ENCODE data around the gene PCDHGB7. TPM values are rescaled to one million over a fixed set of nuclear protein-coding genes. Genes with fewer than 3 reads are reported as not detected.
"Not testable (repeated sequence)": the region's sequence is repeated elsewhere in the genome, so short reads cannot be mapped to it uniquely, and the experiment has no call there.

The PCDHGB7 gene
- total RNA-seq, 1 donor from 2014 or later = 2.0 TPM

DNA sequence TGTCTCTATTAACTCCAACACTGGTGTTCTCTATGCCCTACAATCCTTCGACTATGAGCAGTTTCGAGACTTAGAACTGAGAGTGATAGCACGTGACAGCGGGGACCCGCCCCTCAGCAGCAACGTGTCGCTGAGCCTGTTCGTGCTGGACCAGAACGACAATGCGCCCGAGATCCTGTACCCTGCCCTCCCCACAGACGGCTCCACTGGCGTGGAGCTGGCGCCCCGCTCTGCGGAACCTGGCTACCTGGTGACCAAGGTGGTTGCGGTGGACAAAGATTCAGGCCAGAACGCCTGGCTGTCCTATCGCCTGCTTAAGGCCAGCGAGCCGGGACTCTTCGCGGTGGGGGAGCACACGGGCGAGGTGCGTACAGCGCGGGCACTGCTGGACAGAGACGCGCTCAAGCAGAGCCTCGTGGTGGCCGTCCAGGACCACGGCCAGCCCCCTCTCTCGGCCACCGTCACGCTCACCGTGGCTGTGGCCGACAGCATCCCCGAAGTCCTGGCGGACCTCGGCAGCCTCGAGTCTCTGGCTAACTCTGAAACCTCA is 5.3 kb downstream of the PCDHGB7 start:
- no peak for ATAC-seq

DNA sequence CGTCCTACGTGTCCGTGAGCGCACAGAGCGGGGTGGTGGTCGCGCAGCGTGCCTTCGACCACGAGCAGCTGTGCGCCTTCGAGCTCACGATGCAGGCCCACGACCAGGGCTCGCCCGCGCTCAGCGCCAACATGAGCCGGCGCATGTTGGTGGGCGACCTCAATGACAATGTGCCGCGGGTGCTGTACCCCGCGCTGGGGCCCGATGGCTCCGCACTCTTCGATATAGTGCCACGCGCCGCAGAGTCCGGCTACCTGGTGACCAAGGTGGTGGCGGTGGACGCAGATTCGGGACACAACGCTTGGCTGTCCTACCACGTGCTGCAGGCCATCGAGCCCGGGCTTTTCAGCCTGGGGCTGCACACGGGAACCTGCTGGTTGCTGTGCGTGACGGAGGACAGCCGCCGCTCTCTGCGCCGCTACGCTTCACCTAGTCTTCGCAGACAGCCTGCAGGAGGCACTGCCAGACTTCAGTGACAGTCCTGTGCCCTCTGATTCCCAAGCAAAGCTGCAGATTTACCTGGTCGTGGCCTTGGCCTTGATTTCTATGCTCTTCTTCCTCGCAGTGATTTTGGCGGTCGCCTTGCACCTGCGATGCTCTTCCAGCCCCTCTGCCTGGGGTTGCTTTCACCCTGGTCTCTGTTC is 10.4 kb downstream of the PCDHGB7 start:
- no peak for DNase-seq (ENCODE audit: low spot score)
- no peak for ATAC-seq

More for the DNA sequence above, 5.3 kb downstream of the PCDHGB7 start:
- no peak for DNase-seq (ENCODE audit: low spot score)

DNA sequence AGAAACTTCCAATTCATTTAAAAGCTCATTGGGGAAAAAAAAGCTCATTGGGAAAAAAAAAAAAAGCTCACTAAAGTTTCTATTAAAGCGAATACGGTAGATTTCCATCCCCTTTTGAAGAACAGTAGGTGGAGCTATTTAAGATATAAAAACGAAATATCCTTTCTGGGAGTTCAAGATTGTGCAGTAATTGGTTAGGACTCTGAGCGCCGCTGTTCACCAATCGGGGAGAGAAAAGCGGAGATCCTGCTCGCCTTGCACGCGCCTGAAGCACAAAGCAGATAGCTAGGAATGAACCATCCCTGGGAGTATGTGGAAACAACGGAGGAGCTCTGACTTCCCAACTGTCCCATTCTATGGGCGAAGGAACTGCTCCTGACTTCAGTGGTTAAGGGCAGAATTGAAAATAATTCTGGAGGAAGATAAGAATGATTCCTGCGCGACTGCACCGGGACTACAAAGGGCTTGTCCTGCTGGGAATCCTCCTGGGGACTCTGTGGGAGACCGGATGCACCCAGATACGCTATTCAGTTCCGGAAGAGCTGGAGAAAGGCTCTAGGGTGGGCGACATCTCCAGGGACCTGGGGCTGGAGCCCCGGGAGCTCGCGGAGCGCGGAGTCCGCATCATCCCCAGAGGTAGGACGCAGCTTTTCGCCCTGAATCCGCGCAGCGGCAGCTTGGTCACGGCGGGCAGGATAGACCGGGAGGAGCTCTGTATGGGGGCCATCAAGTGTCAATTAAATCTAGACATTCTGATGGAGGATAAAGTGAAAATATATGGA is 13.0 kb downstream of the PCDHGB7 start, which contains the start of gene PCDHGA12:
TSS of gene PCDHGA12 (plus strand) at position 176 of the 782 bp plus-strand sequence. CDS start at position 429, 253 bp downstream.
- ATAC-seq (peak; percentile 68), DNase-seq (ENCODE audit: low spot score) (no peak)

DNA sequence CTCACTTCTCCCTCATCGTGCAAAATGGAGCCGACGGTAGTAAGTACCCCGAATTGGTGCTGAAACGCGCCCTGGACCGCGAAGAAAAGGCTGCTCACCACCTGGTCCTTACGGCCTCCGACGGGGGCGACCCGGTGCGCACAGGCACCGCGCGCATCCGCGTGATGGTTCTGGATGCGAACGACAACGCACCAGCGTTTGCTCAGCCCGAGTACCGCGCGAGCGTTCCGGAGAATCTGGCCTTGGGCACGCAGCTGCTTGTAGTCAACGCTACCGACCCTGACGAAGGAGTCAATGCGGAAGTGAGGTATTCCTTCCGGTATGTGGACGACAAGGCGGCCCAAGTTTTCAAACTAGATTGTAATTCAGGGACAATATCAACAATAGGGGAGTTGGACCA is 13.8 kb downstream of the PCDHGB7 start:
- ATAC-seq (no peak), DNase-seq (ENCODE audit: low spot score) (no peak)

DNA sequence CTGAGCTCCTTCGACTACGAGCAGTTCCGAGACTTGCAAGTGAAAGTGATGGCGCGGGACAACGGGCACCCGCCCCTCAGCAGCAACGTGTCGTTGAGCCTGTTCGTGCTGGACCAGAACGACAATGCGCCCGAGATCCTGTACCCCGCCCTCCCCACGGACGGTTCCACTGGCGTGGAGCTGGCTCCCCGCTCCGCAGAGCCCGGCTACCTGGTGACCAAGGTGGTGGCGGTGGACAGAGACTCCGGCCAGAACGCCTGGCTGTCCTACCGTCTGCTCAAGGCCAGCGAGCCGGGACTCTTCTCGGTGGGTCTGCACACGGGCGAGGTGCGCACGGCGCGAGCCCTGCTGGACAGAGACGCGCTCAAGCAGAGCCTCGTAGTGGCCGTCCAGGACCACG is 14.8 kb downstream of the PCDHGB7 start:
- not testable (repeated sequence) for DNase-seq (ENCODE audit: low spot score)

DNA sequence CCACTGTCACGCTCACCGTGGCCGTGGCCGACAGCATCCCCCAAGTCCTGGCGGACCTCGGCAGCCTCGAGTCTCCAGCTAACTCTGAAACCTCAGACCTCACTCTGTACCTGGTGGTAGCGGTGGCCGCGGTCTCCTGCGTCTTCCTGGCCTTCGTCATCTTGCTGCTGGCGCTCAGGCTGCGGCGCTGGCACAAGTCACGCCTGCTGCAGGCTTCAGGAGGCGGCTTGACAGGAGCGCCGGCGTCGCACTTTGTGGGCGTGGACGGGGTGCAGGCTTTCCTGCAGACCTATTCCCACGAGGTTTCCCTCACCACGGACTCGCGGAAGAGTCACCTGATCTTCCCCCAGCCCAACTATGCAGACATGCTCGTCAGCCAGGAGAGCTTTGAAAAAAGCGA is 15.2 kb downstream of the PCDHGB7 start:
- DNase-seq (ENCODE audit: low spot score); ATAC-seq: not testable (repeated sequence)

More for the DNA sequence above, 14.8 kb downstream of the PCDHGB7 start:
- not testable (repeated sequence) for ATAC-seq

DNA sequence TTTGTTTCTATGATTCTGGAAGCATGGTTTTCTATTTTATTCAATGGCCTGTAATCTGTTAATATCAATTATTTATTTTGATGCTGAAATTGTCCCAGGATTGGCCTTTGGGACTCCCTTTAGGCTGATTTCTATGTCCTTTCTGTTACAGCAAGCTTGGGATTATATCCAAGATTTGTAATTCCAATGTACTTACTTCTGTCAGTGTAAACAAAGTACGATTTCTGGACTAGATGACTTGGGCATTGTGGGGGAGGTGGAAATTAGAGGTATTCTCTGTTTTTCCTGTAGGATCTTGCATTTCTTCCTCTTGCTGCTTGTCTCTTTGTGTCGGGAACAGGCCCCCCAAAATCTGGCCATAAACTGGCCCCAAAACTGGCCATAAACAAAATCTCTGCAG is 16.5 kb downstream of the PCDHGB7 start:
- ATAC-seq (no peak), DNase-seq (ENCODE audit: low spot score) (no peak)

DNA sequence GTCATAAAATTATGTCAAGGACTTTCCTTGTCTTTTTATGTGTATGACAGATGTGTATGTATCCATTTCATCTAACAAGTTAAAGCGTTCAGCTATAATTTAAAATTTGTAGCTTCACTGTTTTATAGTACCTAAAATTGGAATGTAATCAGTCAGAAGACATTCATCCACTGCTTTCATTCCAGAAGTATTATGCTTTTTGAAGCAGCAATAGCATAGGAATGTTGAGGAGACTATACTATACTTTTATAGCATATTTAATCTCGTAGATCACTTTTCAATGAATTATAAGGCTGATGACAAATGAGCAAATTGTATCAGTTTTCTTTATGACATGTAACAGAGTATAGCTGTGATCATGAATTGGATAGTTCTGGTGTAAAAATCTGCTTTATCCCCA is 19.7 kb downstream of the PCDHGB7 start:
- DNase-seq (ENCODE audit: low spot score) = no peak
- no peak for ATAC-seq

DNA sequence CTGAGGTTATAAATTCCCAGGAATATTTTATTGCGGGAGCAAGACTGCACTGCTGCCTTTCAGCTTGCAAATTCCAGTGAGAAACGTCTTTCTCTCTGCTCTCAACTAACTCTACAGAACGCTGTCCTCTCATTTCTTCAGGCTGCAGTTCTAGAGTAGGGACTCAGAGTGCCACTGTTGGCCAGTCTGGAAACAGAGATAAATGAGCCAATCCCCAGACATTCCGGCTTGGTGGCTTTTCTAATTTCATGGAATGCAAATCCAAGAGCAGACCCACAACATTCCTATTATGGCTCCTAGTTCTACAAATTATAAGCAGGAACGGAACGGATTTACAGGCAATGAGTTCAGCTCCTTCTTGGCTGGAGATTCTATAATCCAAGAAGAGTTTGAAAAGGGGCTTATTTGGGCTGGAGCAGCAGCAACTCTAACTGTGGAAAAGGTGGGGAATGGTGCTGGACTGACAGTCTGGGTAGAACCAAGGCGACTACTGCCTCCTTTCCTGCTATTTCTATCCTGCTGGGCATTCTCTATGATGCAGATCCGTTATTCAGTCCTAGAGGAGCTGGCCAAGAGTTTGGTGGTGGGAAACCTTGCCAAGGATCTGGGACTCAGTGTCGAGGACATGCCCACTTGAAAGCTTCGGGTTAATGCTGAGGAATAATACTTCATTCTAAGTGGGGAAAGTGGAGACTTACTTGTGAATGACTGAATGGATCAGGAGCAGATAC is 22.1 kb downstream of the PCDHGB7 start:
- DNase-seq (ENCODE audit: low spot score) (no peak), ATAC-seq (no peak)

DNA sequence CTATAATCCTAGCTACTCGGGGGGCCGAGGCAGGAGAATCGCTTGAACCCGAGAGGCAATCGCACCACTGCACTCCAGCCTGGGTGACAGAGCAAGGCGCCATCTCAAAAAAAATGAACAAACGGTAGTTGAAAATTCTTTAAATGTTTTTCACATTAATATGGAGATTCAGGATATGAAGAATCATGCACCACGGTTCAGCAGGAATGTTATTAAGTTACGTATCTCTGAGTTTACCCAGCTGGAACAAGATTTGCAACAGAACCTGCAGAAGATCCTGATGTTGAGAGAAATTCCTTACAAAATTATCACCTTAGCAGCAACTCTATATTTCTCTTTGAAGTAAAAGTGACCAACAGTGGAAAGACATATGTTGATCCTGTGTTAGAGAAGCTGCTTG is 22.9 kb downstream of the PCDHGB7 start:
- DNase-seq (ENCODE audit: low spot score) (no peak), ATAC-seq (no peak)

DNA sequence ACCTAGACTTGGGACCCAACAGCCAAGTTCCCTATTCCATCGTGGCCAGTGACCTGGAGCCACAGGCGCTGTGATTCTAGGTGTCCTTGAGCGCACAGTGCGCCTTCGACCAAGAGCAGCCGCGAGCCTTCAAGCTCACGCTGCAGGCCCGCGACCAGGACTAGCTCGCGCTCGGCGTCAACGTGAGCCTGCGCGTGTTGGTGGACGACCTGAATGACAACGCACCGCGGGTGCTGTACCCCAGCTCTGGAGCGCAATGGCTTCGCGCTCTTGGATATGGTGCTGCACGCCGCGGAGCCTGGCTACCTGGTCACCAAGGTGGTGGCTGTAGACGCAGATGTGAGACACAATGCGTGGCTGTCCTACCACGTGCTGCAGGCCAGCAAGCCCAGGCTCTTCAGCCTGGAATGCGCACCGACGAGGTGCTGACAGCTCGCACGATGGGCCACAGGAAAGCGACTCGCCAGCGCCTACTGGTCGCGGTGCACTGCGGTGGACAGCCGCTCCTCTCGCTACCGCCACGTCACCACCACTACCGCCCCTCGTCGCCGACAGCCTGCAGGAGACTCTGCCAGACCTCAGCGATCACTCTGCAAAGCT is 24.2 kb downstream of the PCDHGB7 start:
- ATAC-seq = no peak
- DNase-seq (ENCODE audit: low spot score) = no peak

DNA sequence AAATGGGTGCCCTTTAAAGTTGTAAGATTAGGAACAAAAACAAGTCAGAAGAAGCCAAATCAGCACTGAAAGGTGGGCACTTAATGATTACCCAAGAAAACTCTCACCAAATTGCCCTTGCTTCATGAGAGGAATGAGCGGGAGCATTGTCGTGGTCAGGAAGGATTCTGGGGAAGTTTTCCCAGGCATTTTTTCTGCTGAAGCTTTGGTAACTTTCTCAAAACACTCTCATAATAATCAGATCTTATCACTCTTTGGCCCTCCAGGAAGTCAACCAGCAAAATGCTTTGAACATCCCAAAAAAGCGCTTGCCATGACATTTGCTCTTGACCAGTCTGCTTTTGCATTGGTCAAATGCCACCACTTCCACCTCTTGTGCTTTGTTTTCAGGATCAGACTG is 47.9 kb downstream of the PCDHGB7 start:
- ATAC-seq (no peak), DNase-seq (ENCODE audit: low spot score) (no peak)

Other genes with a start within 250 kb of the PCDHGB7 start
- gene PCDHB7, start 245.0 kb upstream of the PCDHGB7 start, total RNA-seq = 0.25 TPM
- gene PCDHB8, start 239.9 kb upstream of the PCDHGB7 start, total RNA-seq = not detected
- 0.58 TPM for gene PCDHB16, start 235.3 kb upstream of the PCDHGB7 start, total RNA-seq
- gene PCDHB9, start 230.5 kb upstream of the PCDHGB7 start, total RNA-seq = 0.05 TPM
- gene PCDHB10, start 225.3 kb upstream of the PCDHGB7 start, total RNA-seq = 0.28 TPM
- 0.20 TPM for gene PCDHB11, start 218.1 kb upstream of the PCDHGB7 start, total RNA-seq
- 0.28 TPM for gene PCDHB12, start 209.0 kb upstream of the PCDHGB7 start, total RNA-seq
- 0.65 TPM for gene PCDHB13, start 203.8 kb upstream of the PCDHGB7 start, total RNA-seq
- gene PCDHB14, start 194.3 kb upstream of the PCDHGB7 start, total RNA-seq = 0.75 TPM
- gene PCDHB15, start 172.3 kb upstream of the PCDHGB7 start, total RNA-seq = 0.38 TPM
- 0.25 TPM for gene SLC25A2, start 113.6 kb upstream of the PCDHGB7 start, total RNA-seq
- gene TAF7, start 96.9 kb upstream of the PCDHGB7 start, total RNA-seq = 20.6 TPM
- 0.10 TPM for gene PCDHGA1, start 87.2 kb upstream of the PCDHGB7 start, total RNA-seq
- 1.1 TPM for gene PCDHGA2, start 78.9 kb upstream of the PCDHGB7 start, total RNA-seq
- gene PCDHGA3, start 73.8 kb upstream of the PCDHGB7 start, total RNA-seq = 0.60 TPM
- gene PCDHGB1, start 67.6 kb upstream of the PCDHGB7 start, total RNA-seq = 0.63 TPM
- 0.53 TPM for gene PCDHGA4, start 62.7 kb upstream of the PCDHGB7 start, total RNA-seq
- gene PCDHGB2, start 57.7 kb upstream of the PCDHGB7 start, total RNA-seq = 0.81 TPM
- gene PCDHGA5, start 53.5 kb upstream of the PCDHGB7 start, total RNA-seq = 0.35 TPM
- gene PCDHGB3, start 47.4 kb upstream of the PCDHGB7 start, total RNA-seq = 0.83 TPM
- 0.68 TPM for gene PCDHGA6, start 43.8 kb upstream of the PCDHGB7 start, total RNA-seq
- 0.33 TPM for gene PCDHGA7, start 34.9 kb upstream of the PCDHGB7 start, total RNA-seq
- 2.2 TPM for gene PCDHGB4, start 30.0 kb upstream of the PCDHGB7 start, total RNA-seq
- 0.35 TPM for gene PCDHGA8, start 25.0 kb upstream of the PCDHGB7 start, total RNA-seq
- gene PCDHGB5, start 19.7 kb upstream of the PCDHGB7 start, total RNA-seq = 4.2 TPM
- gene PCDHGA9, start 14.9 kb upstream of the PCDHGB7 start, total RNA-seq = 0.65 TPM
- 2.3 TPM for gene PCDHGB6, start 9.7 kb upstream of the PCDHGB7 start, total RNA-seq
- 2.2 TPM for gene PCDHGA10, start 4.7 kb upstream of the PCDHGB7 start, total RNA-seq
- gene PCDHGA11, start 3.4 kb downstream of the PCDHGB7 start, total RNA-seq = 0.68 TPM
- gene PCDHGA12, start 12.8 kb downstream of the PCDHGB7 start, total RNA-seq = 1.0 TPM
- 8.5 TPM for gene PCDHGC3, start 58.3 kb downstream of the PCDHGB7 start, total RNA-seq
- gene PCDHGC4, start 67.4 kb downstream of the PCDHGB7 start, total RNA-seq = 0.65 TPM
- 0.40 TPM for gene PCDHGC5, start 71.4 kb downstream of the PCDHGB7 start, total RNA-seq
- 120 TPM for gene DIAPH1, start 201.3 kb downstream of the PCDHGB7 start, total RNA-seq
- gene HDAC3, start 219.2 kb downstream of the PCDHGB7 start, total RNA-seq = 28.7 TPM
- 0.96 TPM for gene RELL2, start 219.3 kb downstream of the PCDHGB7 start, total RNA-seq
- 1.7 TPM for gene FCHSD1, start 233.7 kb downstream of the PCDHGB7 start, total RNA-seq